SU-DHL-6 (cell line): Measurements from ENCODE around the gene PTPRG.
A peak's percentile ranks its signal among the peaks of the same experiment; 100 is the strongest.

ENCODE experiments used
- H2AFZ ChIP-seq: fragments of 200-600 bp; sonication (generic); 2 replicates; pipeline ENCODE4 v1.6.1; 2014; ENCODE audit warnings: low read depth, mild to moderate bottlenecking, moderate library complexity, mixed read lengths, antibody characterized with exemption, low read length; ENCODE audit not compliant: severe bottlenecking
- H3F3A ChIP-seq: fragments of 200-600 bp; shearing (Covaris generic); 2 replicates; pipeline ENCODE4 v1.6.0; 2016; ENCODE audit warnings: antibody characterized with exemption, mild to moderate bottlenecking; ENCODE audit not compliant: insufficient read depth
- H3K27ac ChIP-seq: fragments of 200-600 bp; sonication (generic); 2 replicates; pipeline ENCODE4 v1.5.1; 2016; ENCODE audit warnings: low read depth, mild to moderate bottlenecking, low read length, moderate library complexity, mixed read lengths
- H3K27me3 ChIP-seq: fragments of 200-600 bp; sonication (generic), shearing (Covaris generic); 2 replicates; pipeline ENCODE4 v1.6.0; 2014; ENCODE audit warnings: mild to moderate bottlenecking, low read length
- H3K36me3 ChIP-seq: fragments of 200-600 bp; sonication (generic); 2 replicates; pipeline ENCODE4 v1.6.1; 2014; ENCODE audit warnings: mild to moderate bottlenecking, low read length, mixed read lengths
- H3K4me2 ChIP-seq: fragments of 300-600, 200-600 bp; shearing (Covaris generic), sonication (generic); 2 replicates; pipeline ENCODE4 v1.6.0; 2014; ENCODE audit warnings: low read length, low read depth, mild to moderate bottlenecking; ENCODE audit not compliant: poor library complexity, severe bottlenecking
- H3K4me3 ChIP-seq: fragments of 200-600 bp; sonication (generic); 2 replicates; pipeline ENCODE4 v1.5.1; 2014; ENCODE audit warnings: antibody characterized with exemption, low read length, mild to moderate bottlenecking, mixed read lengths; ENCODE audit not compliant: insufficient read depth, poor library complexity, severe bottlenecking
- H3K79me2 ChIP-seq: fragments of 200-600 bp; sonication (generic); 2 replicates; pipeline ENCODE4 v1.6.1; 2014; ENCODE audit warnings: mild to moderate bottlenecking, low read length, moderate library complexity; ENCODE audit not compliant: insufficient read depth
- H3K9ac ChIP-seq: fragments of 200-600 bp; sonication (generic); 2 replicates; pipeline ENCODE4 v1.7.0; 2014; ENCODE audit warnings: mild to moderate bottlenecking, low read length
- H3K9me2 ChIP-seq: fragments of 200-600 bp; sonication (generic); replicated peaks from 2 replicates; pipeline ENCODE4 v1.6.1; 2014; ENCODE audit warnings: low read length; ENCODE audit not compliant: insufficient read depth
- H3K9me3 ChIP-seq: fragments of 200-600 bp; sonication (generic); 2 replicates; pipeline ENCODE4 v1.6.1; 2014; ENCODE audit warnings: low read length, mixed read lengths; ENCODE audit not compliant: insufficient read depth
- H4K20me1 ChIP-seq: fragments of 200-600 bp; sonication (generic); 2 replicates; pipeline ENCODE4 v1.6.1; 2014; ENCODE audit warnings: low read depth, mild to moderate bottlenecking, antibody characterized with exemption, low read length, moderate library complexity, mixed read lengths
- CTCF ChIP-seq: fragments of 200-600 bp; sonication (generic); IDR thresholded peaks from one replicate; pipeline ENCODE4 v1.5.1; 2017; ENCODE audit warnings: antibody characterized with exemption, mild to moderate bottlenecking, low read length, moderate library complexity; ENCODE audit not compliant: insufficient read depth, poor library complexity, severe bottlenecking
- EZH2phosphoT487 ChIP-seq: fragments of 200-600 bp; sonication (generic), shearing (Covaris generic); conservative IDR thresholded peaks from 2 replicates; pipeline ENCODE4 v1.6.1; 2018; ENCODE audit warnings: mild to moderate bottlenecking, antibody characterized with exemption, low read length, moderate library complexity, mixed read lengths

Gene PTPRG

GRCh38 chr3:61559136-61559731 lies 2.1 kb upstream of the PTPRG start:
- H4K20me1 ChIP-seq = no peaks in the 10 kb centered on the region

GRCh38 chr3:61560517-61561373 lies 626 bp upstream of the PTPRG start:
- Histone ChIP-seq H3K9me2 (no peaks in the 10 kb centered on the region), H3K27me3 (no peaks in the 10 kb centered on the region), H3K9me3 (no peaks in the 10 kb centered on the region), H3K4me3 (peak overlapping the region; percentile 94), H3K79me2 (no peaks in the 10 kb centered on the region), H4K20me1 (no peaks in the 10 kb centered on the region), H2AFZ (peak overlapping the region; percentile 98), H3K27ac (peak overlapping the region; percentile 65), H3K36me3 (no peaks in the 10 kb centered on the region), H3F3A (no peaks in the 10 kb centered on the region), H3K4me2 (peak overlapping the region; percentile 72), H3K9ac (peak overlapping the region; percentile 84)
- no peak for TF ChIP-seq CTCF
- TF ChIP-seq EZH2phosphoT487 = no peak

More at GRCh38 chr3:61559136-61559731, 2.1 kb upstream of the PTPRG start:
- Histone ChIP-seq H3K9me2 (no peaks in the 10 kb centered on the region), H3K9me3 (no peaks in the 10 kb centered on the region), H3K4me3 (no peak overlapping the region), H3K36me3 (no peaks in the 10 kb centered on the region), H3K9ac (no peak overlapping the region), H3K4me2 (no peak overlapping the region), H3K27me3 (no peaks in the 10 kb centered on the region), H3K27ac (no peak overlapping the region), H3F3A (no peaks in the 10 kb centered on the region), H2AFZ (no peak overlapping the region), H3K79me2 (no peaks in the 10 kb centered on the region)
- TF ChIP-seq EZH2phosphoT487 (no peak), CTCF (no peak)

- no peaks in the 10 kb centered on the region for H3K27me3 ChIP-seq
- H3K4me2 ChIP-seq = peak overlapping the region; percentile 72
- H4K20me1 ChIP-seq = no peaks in the 10 kb centered on the region
- H3K9me2 ChIP-seq = no peaks in the 10 kb centered on the region
- H3K9me3 ChIP-seq = no peaks in the 10 kb centered on the region
- peak overlapping the region; percentile 98 for H2AFZ ChIP-seq
- H3K9ac ChIP-seq = peak overlapping the region; percentile 84
- TF ChIP-seq CTCF = no peak
- no peak overlapping the region for H3K27ac ChIP-seq
- no peaks in the 10 kb centered on the region for H3F3A ChIP-seq
- H3K36me3 ChIP-seq = no peaks in the 10 kb centered on the region
- peak overlapping the region; percentile 94 for H3K4me3 ChIP-seq
- H3K79me2 ChIP-seq = no peaks in the 10 kb centered on the region
Measured at GRCh38 chr3:61562042-61562720, 810 bp downstream of the PTPRG start.
